ENCODE measurements around the gene DSCAML1.

Gene DSCAML1

GRCh38 chr11:117428186-117428855, 368.7 kb downstream of the DSCAML1 start:
- no peak overlapping the region for H2BK5ac ChIP-seq (ENCODE audit: low read length)
- H3K4me1 ChIP-seq (ENCODE audit: control insufficient read depth in 2 of 2, insufficient read depth in 1 of 2, low read depth in 1 of 2, low read length in 2 of 2) = peaks cover 9 to 15% of the 10 kb centered on the region in 2 donors

GRCh38 chr11:117427356-117427874, 369.6 kb downstream of the DSCAML1 start:
- Histone ChIP-seq H3K4me1 (ENCODE audit: control insufficient read depth in 2 of 2, insufficient read depth in 1 of 2, low read depth in 1 of 2, low read length in 2 of 2) (peaks cover 9 to 15% of the 10 kb centered on the region in 2 donors), H3K23ac (ENCODE audit: low read depth, low read length, poor library complexity) (no peak overlapping the region), H4K8ac (ENCODE audit: low read depth, low read length) (no peak overlapping the region), H3K36me3 (replicated peaks in 1 of 2; ENCODE audit: control insufficient read depth in 2 of 2, insufficient read depth in 2 of 2, low read length in 2 of 2) (no peaks in the 10 kb centered on the region), H2BK15ac (ENCODE audit: low read length) (no peak overlapping the region), H2BK120ac (ENCODE audit: low read depth, low read length) (no peak overlapping the region), H3K27ac (replicated peaks; ENCODE audit: low read length) (no peak overlapping the region), H3K9me3 (replicated peaks in 1 of 2; ENCODE audit: control insufficient read depth in 2 of 2, insufficient read depth in 1 of 2, low read depth in 1 of 2, low read length in 2 of 2) (no peaks in the 10 kb centered on the region), H3K4ac (ENCODE audit: low read length) (no peak overlapping the region), H3K27me3 (ENCODE audit: control insufficient read depth in 3 of 3, insufficient read depth in 3 of 3, low read depth in 1 of 3, low read length in 3 of 3) (peaks cover 0 to 57% (median 1%) of the 10 kb centered on the region in 3 experiments), H3K9ac (ENCODE audit: low read depth, low read length, poor library complexity) (no peak overlapping the region), H3K4me3 (ENCODE audit: low read length in 2 of 2) (no peak overlapping the region), H3K79me1 (ENCODE audit: low read depth, low read length) (no peaks in the 10 kb centered on the region), H3K18ac (ENCODE audit: low read length) (no peak overlapping the region), H4K91ac (ENCODE audit: low read depth, low read length, poor library complexity) (no peak overlapping the region), H2AK5ac (ENCODE audit: low read depth, low read length) (no peak overlapping the region), H3K14ac (ENCODE audit: low read length) (no peak overlapping the region), H2BK5ac (ENCODE audit: low read length) (no peak overlapping the region), H3K4me2 (ENCODE audit: insufficient read depth, low read length, poor library complexity, severe bottlenecking) (no peak overlapping the region), H2BK12ac (ENCODE audit: low read length) (no peak overlapping the region), H2AFZ (ENCODE audit: low read length) (no peak overlapping the region)
- no CpG with 5 or more reads among the region's 11 CpGs for WGBS, 2 donors (ENCODE audit: extremely low coverage in 2 of 2, insufficient read length in 2 of 2, insufficient replicate concordance in 1 of 2)
- no peak for DNase-seq (ENCODE audit: low spot score)

More at GRCh38 chr11:117428186-117428855, 368.7 kb downstream of the DSCAML1 start:
- Histone ChIP-seq H3K9me3 (replicated peaks in 1 of 2; ENCODE audit: control insufficient read depth in 2 of 2, insufficient read depth in 1 of 2, low read depth in 1 of 2, low read length in 2 of 2) (no peaks in the 10 kb centered on the region), H3K79me1 (ENCODE audit: low read depth, low read length) (no peaks in the 10 kb centered on the region), H2BK12ac (ENCODE audit: low read length) (no peak overlapping the region), H2AFZ (ENCODE audit: low read length) (no peak overlapping the region), H3K14ac (ENCODE audit: low read length) (no peak overlapping the region), H3K27me3 (ENCODE audit: control insufficient read depth in 3 of 3, insufficient read depth in 3 of 3, low read depth in 1 of 3, low read length in 3 of 3) (peaks cover 0 to 50% (median 3%) of the 10 kb centered on the region in 3 experiments), H3K4me3 (ENCODE audit: low read length in 2 of 2) (no peak overlapping the region), H4K91ac (ENCODE audit: low read depth, low read length, poor library complexity) (no peak overlapping the region), H2BK120ac (ENCODE audit: low read depth, low read length) (no peak overlapping the region), H3K27ac (replicated peaks; ENCODE audit: low read length) (no peak overlapping the region), H3K36me3 (replicated peaks in 1 of 2; ENCODE audit: control insufficient read depth in 2 of 2, insufficient read depth in 2 of 2, low read length in 2 of 2) (no peaks in the 10 kb centered on the region), H3K9ac (ENCODE audit: low read depth, low read length, poor library complexity) (no peak overlapping the region), H2AK5ac (ENCODE audit: low read depth, low read length) (no peak overlapping the region), H3K4ac (ENCODE audit: low read length) (no peak overlapping the region), H3K23ac (ENCODE audit: low read depth, low read length, poor library complexity) (no peak overlapping the region), H2BK15ac (ENCODE audit: low read length) (no peak overlapping the region), H3K18ac (ENCODE audit: low read length) (peak overlapping the region; percentile 36), H3K4me2 (ENCODE audit: insufficient read depth, low read length, poor library complexity, severe bottlenecking) (no peak overlapping the region), H4K8ac (ENCODE audit: low read depth, low read length) (no peak overlapping the region)
- WGBS, 2 donors (ENCODE audit: extremely low coverage in 2 of 2, insufficient read length in 2 of 2, insufficient replicate concordance in 1 of 2) = 100% methylated on average over 2 of the region's 32 CpGs; no CpG with 5 or more reads in 1 of the 2 donors
- no peak for DNase-seq (ENCODE audit: low spot score)

GRCh38 chr11:117426941-117427340, 370.1 kb downstream of the DSCAML1 start:
- H4K91ac ChIP-seq (ENCODE audit: low read depth, low read length, poor library complexity) = no peak overlapping the region
- H2BK12ac ChIP-seq (ENCODE audit: low read length) = no peak overlapping the region
- H2AFZ ChIP-seq (ENCODE audit: low read length) = no peak overlapping the region
- H3K27me3 ChIP-seq (ENCODE audit: control insufficient read depth in 3 of 3, insufficient read depth in 3 of 3, low read depth in 1 of 3, low read length in 3 of 3) = peaks cover 0 to 58% (median 1%) of the 10 kb centered on the region in 3 experiments
- H2AK5ac ChIP-seq (ENCODE audit: low read depth, low read length) = no peak overlapping the region
- no peak for DNase-seq (ENCODE audit: low spot score)
- H3K23ac ChIP-seq (ENCODE audit: low read depth, low read length, poor library complexity) = peak overlapping the region; percentile 46
- H3K9me3 ChIP-seq (replicated peaks in 1 of 2; ENCODE audit: control insufficient read depth in 2 of 2, insufficient read depth in 1 of 2, low read depth in 1 of 2, low read length in 2 of 2) = no peaks in the 10 kb centered on the region
- no peaks in the 10 kb centered on the region for H3K36me3 ChIP-seq (replicated peaks in 1 of 2; ENCODE audit: control insufficient read depth in 2 of 2, insufficient read depth in 2 of 2, low read length in 2 of 2)
- H3K4me3 ChIP-seq (ENCODE audit: low read length in 2 of 2) = no peak overlapping the region
- no peak overlapping the region for H3K9ac ChIP-seq (ENCODE audit: low read depth, low read length, poor library complexity)
- H2BK15ac ChIP-seq (ENCODE audit: low read length) = no peak overlapping the region
- H2BK120ac ChIP-seq (ENCODE audit: low read depth, low read length) = no peak overlapping the region
- H4K8ac ChIP-seq (ENCODE audit: low read depth, low read length) = no peak overlapping the region
- no CpG with 5 or more reads among the region's 7 CpGs for WGBS, 2 donors (ENCODE audit: extremely low coverage in 2 of 2, insufficient read length in 2 of 2, insufficient replicate concordance in 1 of 2)
- H3K18ac ChIP-seq (ENCODE audit: low read length) = peak overlapping the region; percentile 21
- no peak overlapping the region for H2BK5ac ChIP-seq (ENCODE audit: low read length)
- no peak overlapping the region for H3K27ac ChIP-seq (replicated peaks; ENCODE audit: low read length)
- no peak overlapping the region for H3K14ac ChIP-seq (ENCODE audit: low read length)
- no peak overlapping the region for H3K4ac ChIP-seq (ENCODE audit: low read length)
- H3K79me1 ChIP-seq (ENCODE audit: low read depth, low read length) = no peaks in the 10 kb centered on the region
- peaks cover 9 to 15% of the 10 kb centered on the region in 2 donors for H3K4me1 ChIP-seq (ENCODE audit: control insufficient read depth in 2 of 2, insufficient read depth in 1 of 2, low read depth in 1 of 2, low read length in 2 of 2)
- no peak overlapping the region for H3K4me2 ChIP-seq (ENCODE audit: insufficient read depth, low read length, poor library complexity, severe bottlenecking)

GRCh38 chr11:117426297-117426685, 370.7 kb downstream of the DSCAML1 start:
- no peak overlapping the region for H2BK5ac ChIP-seq (ENCODE audit: low read length)
- DNase-seq (ENCODE audit: low spot score) = peak; percentile 83
- no peak overlapping the region for H3K4me2 ChIP-seq (ENCODE audit: insufficient read depth, low read length, poor library complexity, severe bottlenecking)
- H3K4ac ChIP-seq (ENCODE audit: low read length) = no peak overlapping the region
- H3K4me1 ChIP-seq (ENCODE audit: control insufficient read depth in 2 of 2, insufficient read depth in 1 of 2, low read depth in 1 of 2, low read length in 2 of 2) = peaks cover 9 to 15% of the 10 kb centered on the region in 2 donors
- no peak overlapping the region for H3K4me3 ChIP-seq (ENCODE audit: low read length in 2 of 2)
- H3K9me3 ChIP-seq (replicated peaks in 1 of 2; ENCODE audit: control insufficient read depth in 2 of 2, insufficient read depth in 1 of 2, low read depth in 1 of 2, low read length in 2 of 2) = no peaks in the 10 kb centered on the region
- H2AFZ ChIP-seq (ENCODE audit: low read length) = no peak overlapping the region
- no peak overlapping the region for H3K14ac ChIP-seq (ENCODE audit: low read length)
- no peak overlapping the region for H4K91ac ChIP-seq (ENCODE audit: low read depth, low read length, poor library complexity)
- no peaks in the 10 kb centered on the region for H3K36me3 ChIP-seq (replicated peaks in 1 of 2; ENCODE audit: control insufficient read depth in 2 of 2, insufficient read depth in 2 of 2, low read length in 2 of 2)
- H2AK5ac ChIP-seq (ENCODE audit: low read depth, low read length) = no peak overlapping the region
- no peak overlapping the region for H4K8ac ChIP-seq (ENCODE audit: low read depth, low read length)
- H3K27ac ChIP-seq (replicated peaks; ENCODE audit: low read length) = no peak overlapping the region
- no peak overlapping the region for H2BK15ac ChIP-seq (ENCODE audit: low read length)
- peaks cover 0 to 59% (median 1%) of the 10 kb centered on the region in 3 experiments for H3K27me3 ChIP-seq (ENCODE audit: control insufficient read depth in 3 of 3, insufficient read depth in 3 of 3, low read depth in 1 of 3, low read length in 3 of 3)
- no peaks in the 10 kb centered on the region for H3K79me1 ChIP-seq (ENCODE audit: low read depth, low read length)
- no peak overlapping the region for H2BK12ac ChIP-seq (ENCODE audit: low read length)
- no peak overlapping the region for H2BK120ac ChIP-seq (ENCODE audit: low read depth, low read length)
- no peak overlapping the region for H3K9ac ChIP-seq (ENCODE audit: low read depth, low read length, poor library complexity)
- H3K23ac ChIP-seq (ENCODE audit: low read depth, low read length, poor library complexity) = no peak overlapping the region
- no CpG with 5 or more reads among the region's 17 CpGs for WGBS, 2 donors (ENCODE audit: extremely low coverage in 2 of 2, insufficient read length in 2 of 2, insufficient replicate concordance in 1 of 2)
- H3K18ac ChIP-seq (ENCODE audit: low read length) = peak overlapping the region; percentile 45
